ENCODE data around the gene SPEM2.

SPEM2 gene

DNA sequence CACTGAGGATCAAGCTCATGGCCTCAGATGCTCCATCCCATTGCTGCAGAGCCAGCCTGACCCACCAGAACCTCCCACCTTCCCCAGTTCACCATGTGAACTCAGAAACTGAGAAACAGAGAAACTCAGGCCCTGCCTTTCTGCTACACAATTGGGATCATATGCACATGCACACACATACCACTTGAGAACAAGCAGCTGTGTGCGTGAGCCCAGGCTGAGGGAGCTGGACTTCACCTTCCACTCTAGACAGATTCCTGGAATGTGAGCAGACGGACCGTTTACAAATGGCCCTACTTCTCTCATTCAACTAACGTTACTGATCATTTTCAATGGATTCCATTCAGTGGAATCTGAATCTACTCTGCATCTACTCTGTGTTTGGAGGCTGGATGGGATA, 1.7 kb upstream of the SPEM2 start:
- no peak for ATAC-seq

DNA sequence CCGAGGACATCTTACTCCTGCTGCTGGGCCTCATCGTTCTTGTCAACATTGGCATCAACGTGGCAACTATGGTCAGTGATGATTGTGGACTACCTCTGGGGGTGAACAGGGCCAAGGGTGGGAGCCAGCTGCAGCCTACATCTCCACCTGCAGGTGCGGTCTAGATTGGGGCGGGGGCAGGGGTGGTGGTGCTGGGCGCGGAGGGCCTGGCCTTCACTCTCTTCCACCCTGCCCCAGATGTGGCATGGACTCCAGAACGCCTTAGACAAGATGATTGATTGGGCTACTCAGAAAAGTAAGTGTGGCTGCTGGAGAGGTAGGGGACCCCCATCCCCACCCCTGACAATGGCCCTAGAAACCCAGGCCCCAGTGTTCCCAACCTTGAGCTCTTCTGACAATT, 340 bp downstream of the SPEM2 start:
- ATAC-seq, result no peak

- ATAC-seq, result no peak
Measured at GRCh38 chr17:7426203-7426863, 917 bp downstream of the SPEM2 start.

DNA sequence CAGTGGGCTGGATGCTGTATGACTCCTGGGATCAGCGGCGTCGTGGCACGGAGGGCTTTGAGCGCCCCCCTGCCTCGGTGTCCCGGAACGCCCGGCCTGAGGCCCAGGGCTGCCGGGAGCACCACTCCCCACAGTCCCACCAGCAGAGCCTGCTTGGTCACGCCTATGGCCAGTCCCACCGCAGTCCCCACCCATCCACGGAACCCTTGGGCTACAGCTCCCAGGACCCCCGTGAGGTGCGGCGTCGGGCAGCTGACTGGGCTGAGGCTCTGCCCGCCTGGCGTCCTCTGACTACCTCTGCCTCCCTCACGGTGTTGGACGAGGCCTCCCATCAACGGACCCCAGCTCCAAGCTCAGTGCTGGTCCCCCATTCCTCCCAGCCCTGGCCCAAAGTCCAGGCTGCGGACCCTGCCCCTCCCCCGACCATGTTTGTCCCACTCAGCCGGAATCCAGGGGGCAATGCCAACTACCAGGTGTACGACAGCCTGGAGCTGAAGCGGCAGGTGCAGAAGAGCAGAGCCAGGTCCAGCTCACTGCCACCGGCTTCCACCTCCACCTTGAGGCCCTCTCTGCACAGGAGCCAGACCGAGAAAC, 1.6 kb downstream of the SPEM2 start:
- ATAC-seq, result no peak

- no peak for ATAC-seq
Measured at GRCh38 chr17:7427549-7427948, 2.1 kb downstream of the SPEM2 start.

DNA sequence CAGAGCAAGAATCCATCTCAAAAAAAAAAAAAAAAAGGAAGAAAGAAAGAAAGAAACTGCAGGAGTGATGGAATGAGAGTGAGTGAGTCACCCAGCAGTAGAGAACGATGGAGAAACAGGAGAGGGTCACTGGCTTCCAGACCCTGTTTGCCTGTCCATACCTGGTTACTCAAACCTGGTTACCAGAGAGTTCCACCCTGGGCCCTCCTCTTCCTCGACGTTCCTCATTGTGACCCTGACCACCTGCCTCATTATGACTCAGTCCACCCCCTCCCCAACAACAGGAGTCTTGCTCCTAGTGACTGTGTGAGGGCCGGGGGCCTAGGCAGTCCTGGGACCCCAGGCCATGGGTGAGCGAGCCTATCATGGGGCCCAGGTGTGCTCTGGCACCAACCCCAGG, 3.1 kb downstream of the SPEM2 start, which contains the start of gene SPEM3:
TSS of gene SPEM3 (plus strand) at position 301 of the 400 bp plus-strand sequence. CDS start at position 347, 46 bp downstream.
- no peak for ATAC-seq

DNA sequence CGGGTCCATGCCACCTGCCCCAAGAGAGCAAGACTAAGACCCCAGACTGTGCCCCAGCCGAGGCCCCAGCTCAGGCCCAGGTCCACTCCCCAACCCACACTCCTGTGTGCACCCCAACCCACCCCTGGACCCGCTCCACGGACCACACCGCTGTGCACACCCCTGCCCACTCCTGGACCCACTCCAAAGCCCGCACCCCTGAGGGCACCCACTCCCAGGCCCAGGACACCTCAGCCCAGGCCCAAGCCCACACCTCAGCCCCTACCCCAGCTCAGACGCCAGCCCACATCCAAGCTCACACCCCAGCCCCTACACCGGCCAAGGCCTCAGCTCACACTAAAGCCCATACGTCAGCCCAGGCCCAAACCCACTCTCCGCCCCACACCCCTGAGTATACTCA, 4.3 kb downstream of the SPEM2 start:
- ATAC-seq, result no peak

DNA sequence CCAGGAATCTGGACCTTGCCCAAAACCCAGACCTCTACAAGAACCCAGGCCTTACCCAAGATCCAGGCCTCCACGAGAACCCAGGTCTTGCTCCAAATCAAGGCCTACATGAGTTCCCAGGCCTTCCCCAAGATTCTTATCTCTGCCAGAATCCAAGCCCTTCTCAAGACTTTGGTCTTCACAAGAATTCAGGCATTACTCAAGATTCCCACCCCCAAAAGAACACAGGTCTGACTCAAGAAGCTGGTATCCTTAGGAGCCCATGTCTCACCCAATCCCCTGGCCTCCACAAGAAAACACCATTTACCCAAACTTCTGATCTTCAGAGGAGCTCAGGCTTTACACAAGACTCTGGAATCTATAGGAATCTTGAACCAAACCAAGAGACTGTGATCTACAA, 5.8 kb downstream of the SPEM2 start:
- no peak for ATAC-seq

DNA sequence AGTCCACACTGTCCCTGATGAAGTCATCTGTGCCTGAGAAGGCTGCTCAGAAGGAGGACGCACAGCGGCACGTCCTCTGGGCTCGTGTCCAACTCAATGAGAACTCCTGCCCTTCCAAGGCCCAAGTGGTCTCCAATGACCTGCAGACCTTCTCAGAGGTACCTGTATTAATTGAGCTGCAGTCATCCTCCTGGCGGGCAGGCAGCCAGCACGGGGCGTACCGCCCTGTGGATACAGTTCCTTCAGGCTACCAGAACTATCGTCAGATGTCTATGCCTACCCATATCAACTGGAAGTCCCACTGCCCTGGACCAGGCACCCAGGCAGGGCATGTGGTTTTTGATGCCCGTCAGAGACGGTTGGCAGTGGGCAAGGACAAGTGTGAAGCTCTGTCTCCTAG, 6.9 kb downstream of the SPEM2 start:
- ATAC-seq, result no peak

- ATAC-seq, result peak; percentile 6 to 7
Measured at GRCh38 chr17:7435676-7436555, 10.5 kb downstream of the SPEM2 start.

GRCh38 chr17:7436556-7437368, 11.3 kb downstream of the SPEM2 start:
- peak; percentile 72 to 75 for ATAC-seq

DNA sequence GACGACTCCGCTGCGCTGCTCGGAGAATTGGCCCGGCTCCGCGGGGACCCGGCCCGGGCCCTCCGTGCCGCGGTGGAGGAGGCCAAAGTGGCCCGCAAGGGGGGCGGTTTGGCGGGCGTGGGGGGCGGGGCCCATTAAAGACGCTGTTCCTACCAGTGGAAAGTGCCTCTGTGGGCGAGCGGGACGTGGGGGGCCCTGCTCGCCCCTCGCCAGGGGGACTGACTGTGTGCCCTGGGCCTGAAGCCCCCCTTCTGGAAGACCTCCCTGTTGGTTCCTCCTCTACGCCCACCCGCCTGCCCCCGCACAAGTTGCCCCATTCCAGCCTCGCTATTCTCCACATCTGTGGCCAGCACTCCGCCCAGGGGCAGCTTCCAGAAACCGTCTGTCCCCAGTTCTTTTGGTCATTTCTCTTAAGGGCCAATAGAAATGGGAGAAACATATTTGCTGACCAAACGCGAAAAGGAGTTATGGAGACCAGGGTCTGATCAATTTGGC, 12.0 kb downstream of the SPEM2 start:
- no peak for ATAC-seq

- ATAC-seq, result no peak
Measured at GRCh38 chr17:7437950-7438614, 12.7 kb downstream of the SPEM2 start.

- ATAC-seq, result no peak
Measured at GRCh38 chr17:7438656-7439460, 13.4 kb downstream of the SPEM2 start.

DNA sequence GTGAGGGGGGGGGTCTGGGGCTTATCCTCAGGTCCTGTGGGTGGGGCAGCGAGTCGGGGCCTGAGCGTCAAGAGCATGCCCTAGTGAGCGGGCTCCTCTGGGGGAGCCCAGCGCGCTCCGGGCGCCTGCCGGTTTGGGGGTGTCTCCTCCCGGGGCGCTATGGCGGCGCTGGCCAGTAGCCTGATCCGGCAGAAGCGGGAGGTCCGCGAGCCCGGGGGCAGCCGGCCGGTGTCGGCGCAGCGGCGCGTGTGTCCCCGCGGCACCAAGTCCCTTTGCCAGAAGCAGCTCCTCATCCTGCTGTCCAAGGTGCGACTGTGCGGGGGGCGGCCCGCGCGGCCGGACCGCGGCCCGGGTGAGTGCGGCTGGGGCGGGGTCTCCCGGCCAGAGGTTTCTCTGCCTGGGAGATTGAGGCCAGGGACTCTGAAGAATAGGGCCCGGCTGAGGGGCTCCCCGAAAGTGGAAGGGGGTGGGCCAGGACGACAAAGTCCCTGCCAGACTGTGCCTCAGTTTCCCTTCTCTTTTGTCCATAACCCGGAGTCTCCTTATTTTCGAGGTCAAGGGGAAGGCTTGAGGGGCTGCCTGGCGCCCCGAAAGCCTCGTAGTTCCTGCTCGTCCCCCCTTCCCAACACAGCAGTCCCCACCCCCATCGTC, 14.2 kb downstream of the SPEM2 start, which contains the start of gene FGF11:
TSS of gene FGF11 (plus strand) at position 51 of the 651 bp plus-strand sequence. CDS start at position 160, 109 bp downstream.
- ATAC-seq, result no peak

- ATAC-seq, result no peak
Measured at GRCh38 chr17:7440113-7440833, 14.9 kb downstream of the SPEM2 start.

- no peak for ATAC-seq
Measured at GRCh38 chr17:7440834-7441195, 15.4 kb downstream of the SPEM2 start.

GRCh38 chr17:7441266-7441665, 15.8 kb downstream of the SPEM2 start:
- ATAC-seq, result no peak

DNA sequence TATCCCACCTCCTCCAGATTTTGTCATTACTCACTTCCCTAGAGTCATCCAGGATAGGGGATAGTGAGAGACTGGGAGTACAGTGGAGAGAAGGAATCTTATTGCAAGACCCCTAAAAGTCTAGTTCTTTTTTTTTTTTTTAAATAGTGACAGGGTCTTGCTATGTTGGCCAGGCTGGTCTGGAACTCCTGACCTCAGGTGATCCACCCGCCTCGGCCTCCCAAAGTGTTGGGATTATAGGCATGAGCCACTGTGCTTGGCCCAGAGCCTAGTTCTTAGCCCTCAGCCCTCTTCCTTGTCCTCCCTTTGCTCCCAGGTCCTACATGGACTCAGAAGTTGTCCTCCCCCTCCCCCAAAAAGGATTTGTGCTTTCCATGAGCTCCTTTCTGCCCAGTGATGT, 16.7 kb downstream of the SPEM2 start:
- ATAC-seq, result no peak

Data from activated CD4-positive, CD25-positive, alpha-beta regulatory T cell treated with anti-CD3 and anti-CD28 coated beads, Interleukin-2, amount 50 U/mL, for 24 hours (primary cell).